Suprapubic skin (tissue), 4 donors: ENCODE results near the gene TRMT2B. TPM values are rescaled to one million over a fixed set of nuclear protein-coding genes. Genes with fewer than 3 reads are reported as not detected.
"Not testable (repeated sequence)": the region's sequence is repeated elsewhere in the genome, so short reads cannot be mapped to it uniquely, and the experiment has no call there.

ENCODE experiments used
- DNase-seq, 2 donors: peaks; one replicate each; pipeline ENCODE4 v3.0.0-alpha.2; 2019; ENCODE audit warnings: low spot score in 2 of 2
- H3K27ac ChIP-seq: fragments of 200-600 bp; sonication (generic); one replicate; pipeline ENCODE4 v1.5.1; 2019
- H3K27me3 ChIP-seq: fragments of 200-600 bp; sonication (generic); one replicate; pipeline ENCODE4 v1.5.1; 2019
- H3K36me3 ChIP-seq: fragments of 200-600 bp; sonication (generic); one replicate; pipeline ENCODE4 v1.5.1; 2019
- H3K4me1 ChIP-seq: fragments of 200-600 bp; sonication (generic); one replicate; pipeline ENCODE4 v1.5.1; 2019
- H3K4me3 ChIP-seq: fragments of 200-600 bp; sonication (generic); one replicate; pipeline ENCODE4 v1.5.1; 2019; ENCODE audit warnings: mild to moderate bottlenecking
- H3K9me3 ChIP-seq: fragments of 200-600 bp; sonication (generic); one replicate; pipeline ENCODE4 v1.5.1; 2019
- EP300 ChIP-seq: sonication (generic); formaldehyde crosslinking; IDR thresholded peaks from one replicate; pipeline ENCODE4 v1.6.1; 2017; ENCODE audit warnings: antibody characterized with exemption
- POLR2A ChIP-seq, 2 donors: fragments of 450-650 bp; IDR thresholded peaks; one replicate each; pipeline ENCODE4 v1.6.1; 2017; ENCODE audit warnings: antibody characterized with exemption in 2 of 2, mild to moderate bottlenecking in 2 of 2, moderate library complexity in 2 of 2
- POLR2AphosphoS5 ChIP-seq, 3 donors: sonication (generic); formaldehyde crosslinking; IDR thresholded peaks; one replicate each; pipeline ENCODE4 v1.6.1; 2017; ENCODE audit warnings: antibody characterized with exemption in 3 of 3
- WGBS: methylation state at CpG from one replicate; pipeline ENCODE4 v1.1.5; 2018; 5-methylcytosine and 5-hydroxymethylcytosine counted together
- total RNA-seq, 4 donors: library from RNA; depleted of rRNA; stranded (reverse); fragments of >200 nt; gene quantifications; one replicate each; pipeline ENCODE4 v1.1.0, GENCODE V29; 2016
- TF ChIP-seq, protein P1 (sequence below), 2 donors: fragments of 200-600 bp in 1 of 2; fragments of 450-650 bp in 1 of 2; sonication (generic) in 1 of 2; IDR thresholded peaks; one replicate each; pipeline ENCODE4 v1.5.1; 2016 to 2019; ENCODE audit warnings: antibody characterized with exemption in 2 of 2, mild to moderate bottlenecking in 1 of 2, moderate library complexity in 1 of 2

TRMT2B gene
- total RNA-seq, 4 donors from 2014 or later, result 13.6 to 34.8 (median 19.0) TPM

DNA sequence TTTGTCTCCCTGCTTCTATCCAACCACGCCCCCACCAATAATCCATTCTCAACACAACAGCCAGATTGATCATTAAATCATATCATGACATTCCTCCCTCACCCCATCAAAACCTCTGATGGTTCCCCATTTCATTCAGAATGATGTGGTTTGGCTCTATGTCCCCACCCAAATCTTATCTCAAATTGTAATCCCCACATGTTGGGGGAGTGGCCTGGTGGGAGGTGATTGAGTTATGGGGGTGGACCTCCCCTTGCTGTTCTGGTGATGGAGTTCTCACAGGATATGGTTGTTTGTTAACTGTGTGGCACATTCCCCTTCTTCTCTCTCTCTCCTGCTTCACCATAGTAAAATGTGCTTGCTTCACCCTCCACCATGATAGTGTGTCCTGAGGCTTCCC lies 23.3 kb downstream of the TRMT2B start:
- no peaks in the 10 kb centered on the region for H3K9me3 ChIP-seq

GRCh38 chrX:101025126-101025525 lies 26.8 kb downstream of the TRMT2B start:
- Histone ChIP-seq H3K36me3 (peaks cover 38% of the 10 kb centered on the region), H3K27ac (no peak overlapping the region), H3K9me3 (no peaks in the 10 kb centered on the region), H3K4me3 (no peak overlapping the region), H3K27me3 (no peaks in the 10 kb centered on the region), H3K4me1 (no peaks in the 10 kb centered on the region)
- DNase-seq, result no peak
- TF ChIP-seq, protein P1, sequence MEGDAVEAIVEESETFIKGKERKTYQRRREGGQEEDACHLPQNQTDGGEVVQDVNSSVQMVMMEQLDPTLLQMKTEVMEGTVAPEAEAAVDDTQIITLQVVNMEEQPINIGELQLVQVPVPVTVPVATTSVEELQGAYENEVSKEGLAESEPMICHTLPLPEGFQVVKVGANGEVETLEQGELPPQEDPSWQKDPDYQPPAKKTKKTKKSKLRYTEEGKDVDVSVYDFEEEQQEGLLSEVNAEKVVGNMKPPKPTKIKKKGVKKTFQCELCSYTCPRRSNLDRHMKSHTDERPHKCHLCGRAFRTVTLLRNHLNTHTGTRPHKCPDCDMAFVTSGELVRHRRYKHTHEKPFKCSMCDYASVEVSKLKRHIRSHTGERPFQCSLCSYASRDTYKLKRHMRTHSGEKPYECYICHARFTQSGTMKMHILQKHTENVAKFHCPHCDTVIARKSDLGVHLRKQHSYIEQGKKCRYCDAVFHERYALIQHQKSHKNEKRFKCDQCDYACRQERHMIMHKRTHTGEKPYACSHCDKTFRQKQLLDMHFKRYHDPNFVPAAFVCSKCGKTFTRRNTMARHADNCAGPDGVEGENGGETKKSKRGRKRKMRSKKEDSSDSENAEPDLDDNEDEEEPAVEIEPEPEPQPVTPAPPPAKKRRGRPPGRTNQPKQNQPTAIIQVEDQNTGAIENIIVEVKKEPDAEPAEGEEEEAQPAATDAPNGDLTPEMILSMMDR (IDR thresholded peaks at IDR 0.05), result no peak
- TF ChIP-seq POLR2A (IDR thresholded peaks at IDR 0.05), result no peak
- no peak for TF ChIP-seq EP300
- no peak for TF ChIP-seq POLR2AphosphoS5 (IDR thresholded peaks at IDR 0.05)

More for the DNA sequence above, 23.3 kb downstream of the TRMT2B start:
- Histone ChIP-seq H3K4me3 (no peak overlapping the region), H3K4me1 (no peaks in the 10 kb centered on the region), H3K27me3 (no peaks in the 10 kb centered on the region), H3K27ac (no peak overlapping the region), H3K36me3 (peaks cover 14% of the 10 kb centered on the region)
- no peak for DNase-seq
- 85% methylated on average over 1 of the region's 1 CpG for WGBS
- TF ChIP-seq POLR2AphosphoS5 (IDR thresholded peaks at IDR 0.05), result no peak
- TF ChIP-seq EP300, result no peak
- TF ChIP-seq, protein P1 (IDR thresholded peaks at IDR 0.05), result no peak
- TF ChIP-seq POLR2A (IDR thresholded peaks at IDR 0.05), result no peak

DNA sequence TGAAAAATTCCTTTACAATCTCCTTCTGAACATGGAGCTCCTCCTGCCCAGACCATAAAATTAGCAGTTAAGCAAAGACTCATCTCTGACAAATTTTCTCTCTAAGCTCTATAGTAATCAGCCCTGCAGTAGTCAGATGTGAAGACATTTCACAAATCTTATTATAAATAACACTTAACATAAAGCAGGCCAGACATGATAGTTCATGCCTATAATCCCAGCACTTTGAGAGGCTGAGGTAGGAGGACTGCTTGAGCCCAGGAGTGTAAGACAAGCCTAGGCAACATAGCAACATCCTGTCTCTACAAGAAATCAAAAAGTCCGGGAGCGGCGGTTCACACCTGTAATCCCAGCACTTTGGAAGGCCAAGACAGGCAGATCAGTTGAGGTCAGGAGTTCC lies 29.9 kb downstream of the TRMT2B start:
- H3K9me3 ChIP-seq, result no peaks in the 10 kb centered on the region
- no peaks in the 10 kb centered on the region for H3K4me1 ChIP-seq
- no peak for DNase-seq
- no peak overlapping the region for H3K27ac ChIP-seq
- H3K36me3 ChIP-seq, result peaks cover 57% of the 10 kb centered on the region
- WGBS, result 79% methylated on average over 3 of the region's 3 CpGs
- TF ChIP-seq POLR2AphosphoS5 (IDR thresholded peaks at IDR 0.05), result no peak
- TF ChIP-seq, protein P1 (IDR thresholded peaks at IDR 0.05), result no peak
- TF ChIP-seq POLR2A (IDR thresholded peaks at IDR 0.05), result no peak
- no peak for TF ChIP-seq EP300
- H3K27me3 ChIP-seq, result no peaks in the 10 kb centered on the region
- H3K4me3 ChIP-seq, result no peak overlapping the region

- not testable (repeated sequence) for H3K27me3 ChIP-seq, H3K9me3 ChIP-seq, H3K4me3 ChIP-seq, H3K27ac ChIP-seq, H3K4me1 ChIP-seq, DNase-seq
- WGBS, result 95% methylated on average over 1 of the region's 1 CpG
- peaks cover 48% of the 10 kb centered on the region for H3K36me3 ChIP-seq
Observed at GRCh38 chrX:101012031-101012430, 39.9 kb downstream of the TRMT2B start.

- TF ChIP-seq POLR2A (IDR thresholded peaks at IDR 0.05) (no peak), EP300 (no peak), POLR2AphosphoS5 (IDR thresholded peaks at IDR 0.05) (no peak)
- TF ChIP-seq, protein P1 (IDR thresholded peaks at IDR 0.05), result no peak
- Histone ChIP-seq H3K36me3 (peaks cover 25% of the 10 kb centered on the region), H3K27ac (no peak overlapping the region), H3K27me3 (no peaks in the 10 kb centered on the region), H3K9me3 (no peaks in the 10 kb centered on the region), H3K4me1 (no peaks in the 10 kb centered on the region), H3K4me3 (no peak overlapping the region)
- no peak for DNase-seq
Observed at GRCh38 chrX:101009090-101009489, 42.8 kb downstream of the TRMT2B start.

- Histone ChIP-seq H3K4me3 (no peak overlapping the region), H3K27ac (no peak overlapping the region), H3K27me3 (no peaks in the 10 kb centered on the region), H3K9me3 (no peaks in the 10 kb centered on the region), H3K4me1 (no peaks in the 10 kb centered on the region), H3K36me3 (no peaks in the 10 kb centered on the region)
- TF ChIP-seq POLR2A (IDR thresholded peaks at IDR 0.05) (no peak), POLR2AphosphoS5 (IDR thresholded peaks at IDR 0.05) (no peak), EP300 (no peak)
- TF ChIP-seq, protein P1 (IDR thresholded peaks at IDR 0.05), result no peak
- WGBS, result 92% methylated on average over 2 of the region's 2 CpGs
- no peak for DNase-seq
Observed at GRCh38 chrX:100999451-100999850, 52.5 kb downstream of the TRMT2B start.
